Hepatocyte (in vitro differentiated cells): ENCODE data around the gene KRTAP4-16. TPM values are rescaled to one million over a fixed set of nuclear protein-coding genes. Genes with fewer than 3 reads are reported as not detected.
"Not testable (repeated sequence)": the region's sequence is repeated elsewhere in the genome, so short reads cannot be mapped to it uniquely, and the experiment has no call there.

ENCODE experiments used
- DNase-seq: peaks from one replicate; pipeline ENCODE4 v3.0.0-alpha.2; 2016; ENCODE audit warnings: low spot score
- H2AFZ ChIP-seq: fragments of 200-600 bp; sonication (generic); 2 replicates; pipeline ENCODE4 v1.6.0; 2016; ENCODE audit warnings: antibody characterized with exemption, mild to moderate bottlenecking
- H3K27ac ChIP-seq: fragments of 200-600 bp; sonication (generic); 2 replicates; pipeline ENCODE4 v1.5.1; 2016; ENCODE audit warnings: mild to moderate bottlenecking
- H3K27me3 ChIP-seq: fragments of 200-600 bp; sonication (generic); 2 replicates; pipeline ENCODE4 v1.6.1; 2016
- H3K36me3 ChIP-seq: fragments of 200-600 bp; sonication (generic); replicated peaks from 2 replicates; pipeline ENCODE4 v1.5.1; 2016; ENCODE audit warnings: low read depth; ENCODE audit not compliant: insufficient read depth
- H3K4me1 ChIP-seq: fragments of 200-600 bp; sonication (generic); 2 replicates; pipeline ENCODE4 v1.5.1; 2016; ENCODE audit warnings: mild to moderate bottlenecking, moderate library complexity; ENCODE audit not compliant: insufficient read depth
- H3K4me2 ChIP-seq: fragments of 200-600 bp; sonication (generic); 2 replicates; pipeline ENCODE4 v1.6.0; 2016
- H3K4me3 ChIP-seq: fragments of 200-600 bp; sonication (generic); 2 replicates; pipeline ENCODE4 v1.5.1; 2016; ENCODE audit warnings: mild to moderate bottlenecking
- H3K79me2 ChIP-seq: fragments of 200-600 bp; sonication (generic); 2 replicates; pipeline ENCODE4 v1.6.0; 2017; ENCODE audit warnings: mild to moderate bottlenecking
- H3K9me2 ChIP-seq: fragments of 200-600 bp; sonication (generic); replicated peaks from 2 replicates; pipeline ENCODE4 v1.6.0; 2017; ENCODE audit warnings: mild to moderate bottlenecking; ENCODE audit not compliant: insufficient read depth
- H3K9me3 ChIP-seq: fragments of 200-600 bp; sonication (generic); 2 replicates; pipeline ENCODE4 v1.5.1; 2016; ENCODE audit warnings: low read depth, mild to moderate bottlenecking
- H4K20me1 ChIP-seq: fragments of 200-600 bp; sonication (generic); 2 replicates; pipeline ENCODE4 v1.6.0; 2016; ENCODE audit warnings: mild to moderate bottlenecking; ENCODE audit not compliant: insufficient read depth, poor library complexity, severe bottlenecking
- CTCF ChIP-seq: fragments of 200-600 bp; sonication (generic); IDR thresholded peaks from 2 replicates; pipeline ENCODE4 v1.5.1; 2016; ENCODE audit warnings: antibody characterized with exemption, mild to moderate bottlenecking; ENCODE audit not compliant: poor library complexity
- EZH2 ChIP-seq: fragments of 200-600 bp; sonication (generic); IDR thresholded peaks from 2 replicates; pipeline ENCODE4 v1.6.1; 2016; ENCODE audit warnings: antibody characterized with exemption, mild to moderate bottlenecking, borderline replicate concordance
- EZH2phosphoT487 ChIP-seq: fragments of 200-600 bp; sonication (generic); IDR thresholded peaks from one replicate; pipeline ENCODE4 v1.6.1; 2018; ENCODE audit warnings: antibody characterized with exemption, mild to moderate bottlenecking, low read depth, moderate library complexity; ENCODE audit not compliant: unreplicated experiment, severe bottlenecking
- WGBS: methylation state at CpG from one replicate; pipeline ENCODE4 v1.1.6; 2016; ENCODE audit warnings: low lambda C conversion rate; ENCODE audit errors: missing lambda C conversion rate; 5-methylcytosine and 5-hydroxymethylcytosine counted together
- polyA plus RNA-seq: library from polyadenylated mRNA; unstranded; fragments of >200 nt; fragmentation: Nextera tagmentation; extraction: Ambion mirVana; gene quantifications from 2 replicates; pipeline ENCODE4 v1.2.1, GENCODE V29; 2016
- total RNA-seq: library from RNA; depleted of rRNA; stranded (reverse); fragments of >200 nt; gene quantifications from 2 replicates; pipeline ENCODE4 v1.2.3, GENCODE V29; 2014

KRTAP4-16 gene
- total and polyA plus RNA-seq, 2 experiments from 2014 or later: not detected

- no peaks in the 10 kb centered on the region for H3K27me3 ChIP-seq
- no peaks in the 10 kb centered on the region for H3K79me2 ChIP-seq
- H4K20me1 ChIP-seq: no peaks in the 10 kb centered on the region
- H3K4me3 ChIP-seq: no peak overlapping the region
- WGBS: 95% methylated on average over 1 of the region's 1 CpG
- H3K4me2 ChIP-seq: no peak overlapping the region
- TF ChIP-seq CTCF (no peak), EZH2 (no peak), EZH2phosphoT487 (no peak)
- H3K4me1 ChIP-seq: no peaks in the 10 kb centered on the region
- no peak for DNase-seq
- H3K27ac ChIP-seq: no peak overlapping the region
- H3K9me3 ChIP-seq: no peaks in the 10 kb centered on the region
- no peaks in the 10 kb centered on the region for H3K9me2 ChIP-seq
- no peaks in the 10 kb centered on the region for H3K36me3 ChIP-seq
- H2AFZ ChIP-seq: no peak overlapping the region
Measured at GRCh38 chr17:41144846-41145245, 42.8 kb upstream of the KRTAP4-16 start.

DNA sequence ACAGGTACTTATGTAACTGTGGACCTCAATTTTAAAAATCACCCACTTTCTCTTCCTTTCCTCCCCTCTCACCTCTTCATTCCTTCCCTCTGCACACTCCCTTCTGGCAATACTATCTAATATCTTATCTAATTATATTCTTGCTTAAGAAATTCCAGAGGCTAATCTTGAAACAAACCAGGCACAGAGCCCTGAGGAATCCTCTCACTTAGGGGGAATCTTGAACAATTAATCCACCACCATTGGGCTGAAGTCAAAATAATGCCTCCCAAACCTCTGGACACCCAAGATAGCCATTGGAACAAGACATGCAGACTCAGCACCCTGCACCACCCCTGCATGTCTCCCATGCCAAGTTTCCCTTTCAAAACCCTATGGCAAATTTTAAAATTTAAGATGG is 39.4 kb upstream of the KRTAP4-16 start:
- TF ChIP-seq EZH2phosphoT487 (no peak), EZH2 (no peak), CTCF (no peak)
- Histone ChIP-seq H2AFZ (no peak overlapping the region), H3K9me2 (no peaks in the 10 kb centered on the region), H3K4me2 (no peak overlapping the region), H3K79me2 (no peaks in the 10 kb centered on the region), H4K20me1 (no peaks in the 10 kb centered on the region), H3K4me1 (no peaks in the 10 kb centered on the region), H3K4me3 (no peak overlapping the region), H3K9me3 (no peaks in the 10 kb centered on the region), H3K27me3 (no peaks in the 10 kb centered on the region), H3K36me3 (no peaks in the 10 kb centered on the region), H3K27ac (no peak overlapping the region)
- no peak for DNase-seq

- no peak within 1 kb of the TSS for H3K27ac ChIP-seq
Measured at GRCh38 chr17:41140360-41141131, 38.5 kb upstream of the KRTAP4-16 start, which contains the start of gene KRTAP4-6. TSS of gene KRTAP4-6 (minus strand) at chr17:41140544. CDS start at chr17:41140487, 57 bp downstream.

GRCh38 chr17:41139865-41140264 is 37.9 kb upstream of the KRTAP4-16 start:
- not testable (repeated sequence) for H3K36me3 ChIP-seq, H2AFZ ChIP-seq, H3K4me2 ChIP-seq, H4K20me1 ChIP-seq, H3K27me3 ChIP-seq, H3K79me2 ChIP-seq, DNase-seq, H3K4me1 ChIP-seq, H3K9me2 ChIP-seq, H3K27ac ChIP-seq, H3K9me3 ChIP-seq, H3K4me3 ChIP-seq
- 92% methylated on average over 11 of the region's 12 CpGs for WGBS

More at GRCh38 chr17:41140360-41141131, 38.5 kb upstream of the KRTAP4-16 start, which contains the start of gene KRTAP4-6:
- DNase-seq: no peak
- H3K79me2 ChIP-seq: no peaks in the 10 kb centered on the region
- WGBS: 83% methylated on average over 6 of the region's 6 CpGs
- no peak within 1 kb of the TSS for H3K4me2 ChIP-seq
- H4K20me1 ChIP-seq: no peaks in the 10 kb centered on the region
- H3K36me3 ChIP-seq: no peaks in the 10 kb centered on the region
- H3K9me3 ChIP-seq: no peaks in the 10 kb centered on the region
- H2AFZ ChIP-seq: no peak within 1 kb of the TSS
- no peak within 1 kb of the TSS for H3K4me3 ChIP-seq
- H3K9me2 ChIP-seq: no peaks in the 10 kb centered on the region
- TF ChIP-seq EZH2phosphoT487: no peak
- no peak for TF ChIP-seq EZH2
- no peak for TF ChIP-seq CTCF
- H3K27me3 ChIP-seq: no peaks in the 10 kb centered on the region
- H3K4me1 ChIP-seq: no peaks in the 10 kb centered on the region
